Epithelial cell of esophagus (primary cell): Measurements from ENCODE around the gene EXOC3L1.

Experiments used
- DNase-seq: peaks from one replicate; pipeline ENCODE4 v3.0.0; 2010; ENCODE audit warnings: low read depth
- H3K4me3 ChIP-seq: 2 replicates; pipeline ENCODE4 v1.5.1; 2011; ENCODE audit warnings: mild to moderate bottlenecking, low read length, control low read depth
- TF ChIP-seq, protein P1 (sequence below): IDR thresholded peaks from 2 replicates; pipeline ENCODE4 v1.5.1; 2011; ENCODE audit warnings: low read depth, mild to moderate bottlenecking, low read length, control low read depth, inconsistent platforms; ENCODE audit not compliant: insufficient read depth; ENCODE audit errors: missing control alignments

EXOC3L1 gene, protein sequence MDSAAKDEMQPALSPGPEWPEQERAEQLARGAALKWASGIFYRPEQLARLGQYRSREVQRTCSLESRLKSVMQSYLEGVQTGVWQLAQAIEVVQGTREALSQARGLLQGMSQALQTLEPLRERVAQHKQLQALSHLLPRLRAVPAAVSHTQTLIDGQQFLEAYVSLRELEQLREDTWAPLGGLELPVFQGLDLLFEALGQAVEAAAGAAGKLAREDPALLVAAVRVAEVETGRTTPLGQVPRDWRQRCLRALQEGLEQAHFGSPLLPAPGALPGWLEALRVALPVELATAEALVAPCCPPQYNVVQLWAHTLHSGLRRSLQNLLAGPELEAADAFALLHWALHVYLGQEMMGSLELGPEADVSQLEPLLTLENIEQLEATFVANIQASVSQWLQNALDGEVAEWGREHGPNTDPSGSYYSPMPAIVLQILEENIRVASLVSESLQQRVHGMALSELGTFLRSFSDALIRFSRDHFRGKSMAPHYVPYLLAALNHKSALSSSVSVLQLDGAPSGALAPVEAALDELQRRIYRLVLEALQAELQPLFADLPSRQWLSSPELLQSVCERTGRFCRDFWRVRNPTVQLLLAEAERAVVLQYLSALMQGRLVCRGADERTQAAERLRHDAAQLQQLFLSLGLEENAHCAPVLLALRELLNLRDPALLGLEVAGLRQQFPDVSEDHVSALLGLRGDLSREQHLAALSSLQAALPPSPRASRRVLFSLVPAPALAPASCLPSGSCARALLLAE

DNA sequence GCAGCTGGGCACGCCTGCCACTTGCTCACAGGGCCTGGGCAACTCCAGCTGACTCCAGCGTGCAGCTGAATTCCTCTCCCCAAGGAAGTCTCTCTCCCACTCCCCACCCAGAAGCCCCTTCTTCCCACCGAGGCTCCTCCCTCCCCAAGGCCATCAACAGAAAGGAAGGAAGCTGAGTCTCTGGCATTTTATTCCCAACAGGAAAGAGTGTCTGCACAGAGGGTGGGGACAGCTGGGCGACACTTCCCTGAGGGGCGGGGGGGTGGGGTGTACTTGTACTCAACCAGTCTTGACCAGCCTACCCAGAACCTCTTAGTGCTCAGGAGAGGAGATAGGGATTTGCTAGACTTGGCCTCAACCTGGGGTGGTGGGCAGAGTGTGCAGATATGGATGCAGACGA lies at the start of gene EXOC3L1:
Gene EXOC3L1, minus strand, starts transcription at position 96 of the 400 bp plus-strand sequence. CDS start 460 bp downstream, outside the sequence.
- no peak within 1 kb of the TSS for H3K4me3 ChIP-seq
- DNase-seq: no peak
- TF ChIP-seq, protein P1, sequence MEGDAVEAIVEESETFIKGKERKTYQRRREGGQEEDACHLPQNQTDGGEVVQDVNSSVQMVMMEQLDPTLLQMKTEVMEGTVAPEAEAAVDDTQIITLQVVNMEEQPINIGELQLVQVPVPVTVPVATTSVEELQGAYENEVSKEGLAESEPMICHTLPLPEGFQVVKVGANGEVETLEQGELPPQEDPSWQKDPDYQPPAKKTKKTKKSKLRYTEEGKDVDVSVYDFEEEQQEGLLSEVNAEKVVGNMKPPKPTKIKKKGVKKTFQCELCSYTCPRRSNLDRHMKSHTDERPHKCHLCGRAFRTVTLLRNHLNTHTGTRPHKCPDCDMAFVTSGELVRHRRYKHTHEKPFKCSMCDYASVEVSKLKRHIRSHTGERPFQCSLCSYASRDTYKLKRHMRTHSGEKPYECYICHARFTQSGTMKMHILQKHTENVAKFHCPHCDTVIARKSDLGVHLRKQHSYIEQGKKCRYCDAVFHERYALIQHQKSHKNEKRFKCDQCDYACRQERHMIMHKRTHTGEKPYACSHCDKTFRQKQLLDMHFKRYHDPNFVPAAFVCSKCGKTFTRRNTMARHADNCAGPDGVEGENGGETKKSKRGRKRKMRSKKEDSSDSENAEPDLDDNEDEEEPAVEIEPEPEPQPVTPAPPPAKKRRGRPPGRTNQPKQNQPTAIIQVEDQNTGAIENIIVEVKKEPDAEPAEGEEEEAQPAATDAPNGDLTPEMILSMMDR: no peak

DNA sequence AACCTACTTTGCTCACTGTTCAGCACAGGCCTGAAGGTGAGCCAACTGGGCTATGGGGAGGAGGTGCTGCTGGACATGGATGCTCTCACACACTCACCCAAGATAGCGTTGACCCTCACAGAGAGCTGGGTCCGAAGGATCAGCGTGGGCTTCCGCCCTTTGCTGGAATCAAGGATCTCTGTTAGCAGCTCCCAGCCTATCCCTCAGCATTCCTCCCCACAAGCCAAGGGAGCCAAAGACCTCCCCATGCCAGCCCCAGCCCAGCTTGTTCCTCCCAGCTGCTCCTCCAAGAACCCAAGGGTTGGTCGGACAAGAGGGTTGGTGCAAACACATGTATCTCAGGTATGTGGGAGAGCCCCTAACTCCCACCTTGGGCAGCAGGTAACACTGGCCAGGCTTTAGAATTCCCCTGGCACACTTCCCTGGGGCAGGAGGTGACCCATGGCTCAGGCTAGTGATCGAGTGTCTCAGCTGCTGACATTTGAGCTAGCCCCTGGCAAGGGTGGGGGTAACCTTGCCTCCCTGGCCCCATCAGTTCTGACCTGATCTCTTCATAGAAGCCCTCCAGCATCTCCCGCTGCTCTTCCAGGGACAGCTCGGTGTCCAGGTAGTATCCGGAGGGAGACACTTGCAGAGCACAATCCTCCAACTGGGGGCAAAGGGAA lies 49.0 kb upstream of the EXOC3L1 start:
- H3K4me3 ChIP-seq: no peak overlapping the region
- TF ChIP-seq, protein P1: no peak

DNA sequence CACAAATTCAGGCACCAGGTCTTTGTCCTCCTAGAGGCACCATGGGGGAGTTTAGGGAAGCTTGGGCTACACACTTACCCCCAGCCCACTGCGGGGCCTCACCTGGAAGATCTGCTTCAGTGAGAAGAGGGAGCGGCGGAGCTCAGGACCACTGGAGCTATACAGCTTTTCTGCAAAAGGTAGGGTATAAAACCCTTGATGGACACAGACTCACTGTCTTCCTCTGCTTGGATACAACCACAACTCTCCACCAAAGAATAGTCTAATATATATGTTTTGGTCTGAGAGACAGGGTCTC lies 48.3 kb upstream of the EXOC3L1 start:
- no peak for DNase-seq
- TF ChIP-seq, protein P1: no peak
- no peak overlapping the region for H3K4me3 ChIP-seq

More for the DNA sequence above, 49.0 kb upstream of the EXOC3L1 start:
- DNase-seq: no peak

DNA sequence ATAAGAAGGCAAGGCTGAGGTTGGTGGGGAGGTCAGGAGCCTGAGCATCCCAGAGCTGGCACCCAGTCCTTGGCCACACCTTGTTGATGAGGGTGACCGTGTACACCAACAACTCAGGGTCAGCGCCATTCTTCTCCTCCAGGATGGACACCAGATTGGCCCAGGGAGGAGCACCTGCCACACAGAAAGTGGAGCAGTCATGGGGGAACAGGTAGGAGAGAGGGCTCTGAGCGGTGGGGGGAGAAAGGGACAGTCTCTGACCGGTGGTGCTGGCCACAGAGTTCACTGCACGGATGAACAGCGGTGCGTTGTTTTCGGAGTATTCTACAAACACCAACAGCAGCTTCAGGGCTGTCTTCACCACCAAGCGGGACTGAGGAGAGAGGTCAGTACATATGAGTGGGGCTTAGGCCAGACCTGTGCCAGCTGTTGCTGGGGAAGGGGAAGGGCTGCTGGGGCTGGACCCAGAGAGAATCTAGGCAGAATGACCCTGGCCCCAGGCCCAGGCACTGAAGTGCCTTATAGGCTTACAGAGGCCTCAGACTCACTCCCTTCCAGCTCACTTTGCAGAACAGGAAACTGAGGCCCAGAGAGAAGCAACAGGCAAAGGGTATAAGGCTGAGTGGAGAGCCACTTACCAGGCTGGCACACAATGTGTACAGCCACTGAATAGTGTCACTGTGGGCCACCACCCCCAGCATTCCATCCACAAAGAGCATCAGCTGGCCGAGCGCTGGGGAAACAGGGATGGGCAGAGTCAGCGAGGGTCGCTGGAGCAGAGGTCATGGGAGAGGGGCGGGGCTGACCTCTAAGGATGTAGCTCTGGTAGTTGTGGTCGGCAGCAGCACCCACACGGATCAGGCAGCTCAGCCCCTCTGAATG lies 47.7 kb upstream of the EXOC3L1 start:
- DNase-seq: no peak
- no peak overlapping the region for H3K4me3 ChIP-seq
- TF ChIP-seq, protein P1: no peak

DNA sequence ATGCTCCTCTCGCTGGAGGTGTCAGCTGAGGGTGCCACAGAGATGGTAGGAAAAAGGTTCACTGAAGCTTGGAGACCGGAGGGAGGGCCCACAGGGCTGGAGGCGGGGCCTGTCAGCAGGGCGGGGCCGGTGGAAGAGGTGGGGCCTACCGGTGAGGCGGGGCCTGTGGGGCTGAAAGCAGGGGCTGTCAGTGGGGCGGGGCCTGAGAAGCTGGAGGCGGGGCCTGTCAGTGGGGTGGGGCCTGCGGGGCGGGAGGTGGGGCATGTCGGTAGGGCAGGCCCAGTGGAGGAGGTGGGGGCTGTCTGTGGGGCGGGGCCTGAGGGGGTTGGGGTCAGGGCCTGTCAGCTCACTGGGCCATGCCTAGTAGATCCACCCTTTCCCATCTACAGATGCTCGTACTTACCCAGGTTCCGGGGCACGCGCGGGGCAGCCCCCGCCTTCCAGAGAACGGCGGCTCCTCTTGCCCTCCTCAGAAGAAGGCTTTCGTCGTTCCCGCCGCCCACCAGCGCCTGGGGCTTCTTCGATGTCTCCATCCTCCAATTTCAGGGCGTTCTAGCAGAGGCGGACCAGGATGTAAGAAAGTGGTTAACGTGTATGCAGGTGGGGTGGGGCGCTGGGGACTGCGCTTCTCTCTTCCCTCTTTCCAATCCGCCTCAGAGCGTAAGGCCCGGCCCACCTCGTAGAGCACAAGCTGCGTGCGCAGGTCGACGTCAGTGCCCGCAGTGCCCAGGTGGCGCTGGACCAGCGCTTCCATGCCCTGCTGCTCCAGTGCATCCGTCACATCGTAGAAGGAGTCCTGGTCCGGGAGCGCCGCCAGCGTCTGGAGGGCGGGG lies 46.8 kb upstream of the EXOC3L1 start:
- TF ChIP-seq, protein P1: no peak
- no peak overlapping the region for H3K4me3 ChIP-seq
- peak; percentile 79 for DNase-seq
